Motor neuron (in vitro differentiated cells): ENCODE measurements around the gene PLD1. TPM values are rescaled to one million over a fixed set of nuclear protein-coding genes. Genes with fewer than 3 reads are reported as not detected.
"Not testable (repeated sequence)": the region's sequence is repeated elsewhere in the genome, so short reads cannot be mapped to it uniquely, and the experiment has no call there.

ENCODE experiments used
- ATAC-seq, 8 experiments: fragments of 200-7000 bp; cut with Tn5 transposase; replicated peaks in 6 of 8; 2 replicates each; pipeline ENCODE4 v1.8.0; 2021; ENCODE audit warnings: mild to moderate bottlenecking in 8 of 8, moderate library complexity in 8 of 8
- H3K27ac ChIP-seq, 2 donors: fragments of 250-450 bp; sonication (Bioruptor Pico); 2 replicates each; pipeline ENCODE4 v1.9.0; 2021; ENCODE audit warnings: antibody characterized with exemption in 2 of 2, mild to moderate bottlenecking in 2 of 2, moderate library complexity in 1 of 2
- H3K4me1 ChIP-seq, 2 donors: fragments of 250-450 bp; sonication (Bioruptor Pico); replicated peaks in 1 of 2; 2 replicates each; pipeline ENCODE4 v1.6.1; 2021; ENCODE audit warnings: antibody characterized with exemption in 2 of 2, mild to moderate bottlenecking in 2 of 2, moderate library complexity in 1 of 2
- H3K4me3 ChIP-seq, 5 donors: fragments of 250-450 bp; sonication (Bioruptor Pico); 2 replicates each; pipeline ENCODE4 v1.9.0; 2021; ENCODE audit warnings: antibody characterized with exemption in 5 of 5, mild to moderate bottlenecking in 5 of 5, moderate library complexity in 4 of 5
- whole genome bisulfite sequencing, 10 experiments: fragments of 450-650 bp; shearing (Covaris generic); methylation state at CpG; one replicate each; pipeline ENCODE4 v1.0.0; 2022; 5-methylcytosine and 5-hydroxymethylcytosine counted together
- in situ Hi-C, 9 experiments: fragments of 400-800 bp; cut with MboI; loops; one replicate each; pipeline ENCODE4 v1.15.0; 2021; ENCODE audit warnings: low sequenced_read_pairs in 9 of 9, low pct_unique_long_range_greater_than_20kb in 2 of 9; ENCODE audit not compliant: unreplicated experiment in 9 of 9
- total RNA-seq, 8 experiments: library from RNA; unstranded; fragments of 300-600 nt; gene quantifications; 2 replicates each; pipeline versions ENCODE4 v1.2.3 to v1.2.4, GENCODE V29; 2022

The PLD1 gene
- total RNA-seq, 8 experiments from 2014 or later, result 0.50 to 76.0 (median 13.7) TPM

DNA sequence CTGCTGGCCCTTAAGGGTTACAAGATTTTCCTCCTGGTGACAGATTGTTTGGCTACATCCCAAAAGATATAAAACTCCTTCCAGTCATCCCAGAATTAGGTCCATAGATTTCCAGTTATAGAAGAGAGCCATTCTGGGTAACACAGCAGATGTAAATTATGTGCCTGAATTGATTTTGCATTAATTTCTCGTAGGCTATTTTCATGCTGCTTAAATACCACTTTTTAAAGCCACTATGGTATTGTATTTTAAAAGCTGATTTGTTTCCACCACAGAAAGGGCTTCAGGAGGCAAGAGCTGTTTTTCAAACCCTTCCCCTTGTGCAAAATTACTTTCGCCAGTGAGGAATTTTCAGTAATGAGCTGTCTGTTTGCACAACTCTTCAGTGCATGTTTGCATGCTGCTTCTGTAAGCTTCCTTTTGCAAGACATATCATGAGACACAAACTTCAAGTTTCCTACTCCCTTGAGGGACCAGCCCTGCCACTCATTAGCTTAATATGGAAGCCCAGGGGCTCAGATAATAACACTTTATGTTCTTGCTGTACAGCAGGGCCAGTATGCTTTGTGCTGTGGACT is 244.7 kb downstream of the PLD1 start:
- in situ Hi-C loops, result loop anchor here in 7 of 9 experiments (10.0 to 25.0 kb wide), 3 partner anchors 378 to 603 kb away; no protein-coding TSS in a partner anchor
- WGBS, 10 experiments, result 40 to 86% (median 65%) methylated on average over 1 to 2 of the region's 2 CpGs; no CpG with 5 or more reads in 4 of the 10 experiments
- Histone ChIP-seq H3K4me1 (peaks cover 11 to 18% of the 10 kb centered on the region in 2 donors), H3K4me3 (no peak overlapping the region), H3K27ac (no peak overlapping the region)
- peak in 5 of 8 experiments; percentile 26 to 66 (median 62) for ATAC-seq

DNA sequence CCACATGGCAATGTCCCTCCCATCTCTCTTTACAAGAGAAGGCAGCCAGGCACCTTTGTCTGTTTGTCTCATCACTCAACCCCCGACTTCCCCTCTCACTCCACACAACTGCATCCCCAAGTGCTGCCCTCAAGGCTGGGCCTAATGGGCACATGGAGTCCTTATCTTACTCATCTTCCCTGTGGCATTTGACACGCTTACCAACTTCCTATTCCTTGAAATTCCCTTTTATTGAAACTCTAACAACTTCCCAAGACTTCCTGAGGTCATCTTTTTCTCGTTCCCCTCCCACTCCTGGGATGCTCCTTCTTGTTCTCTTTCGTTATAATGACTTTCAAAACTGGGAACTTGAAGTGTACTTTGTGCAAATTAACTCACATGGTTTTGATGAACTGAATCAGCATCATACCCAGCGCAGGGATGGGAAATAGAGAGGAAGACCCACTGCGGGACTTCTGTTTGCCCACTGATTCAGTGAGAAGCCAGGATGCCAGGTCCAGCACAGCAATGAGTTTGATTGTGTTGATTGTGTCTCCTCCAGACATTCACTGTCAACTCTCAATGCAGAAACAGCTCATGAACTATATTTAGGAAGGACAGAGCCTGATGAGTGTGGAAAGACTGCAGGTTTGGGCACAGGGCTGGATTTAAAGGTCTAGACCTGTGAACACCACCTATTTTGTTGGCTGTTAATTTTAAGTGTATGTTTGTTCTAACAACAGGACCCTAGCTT is 245.4 kb downstream of the PLD1 start:
- Histone ChIP-seq H3K4me3 (no peak overlapping the region), H3K4me1 (peaks cover 11 to 18% of the 10 kb centered on the region in 2 donors), H3K27ac (no peak overlapping the region)
- whole genome bisulfite sequencing, 10 experiments, result 0 to 100% (median 84%) methylated on average over 1 to 6 of the region's 6 CpGs
- in situ Hi-C loops, result loop anchor here in 7 of 9 experiments (10.0 to 25.0 kb wide), 3 partner anchors 378 to 603 kb away; no protein-coding TSS in a partner anchor
- ATAC-seq, result peak in 1 of 8 experiments; percentile 16

DNA sequence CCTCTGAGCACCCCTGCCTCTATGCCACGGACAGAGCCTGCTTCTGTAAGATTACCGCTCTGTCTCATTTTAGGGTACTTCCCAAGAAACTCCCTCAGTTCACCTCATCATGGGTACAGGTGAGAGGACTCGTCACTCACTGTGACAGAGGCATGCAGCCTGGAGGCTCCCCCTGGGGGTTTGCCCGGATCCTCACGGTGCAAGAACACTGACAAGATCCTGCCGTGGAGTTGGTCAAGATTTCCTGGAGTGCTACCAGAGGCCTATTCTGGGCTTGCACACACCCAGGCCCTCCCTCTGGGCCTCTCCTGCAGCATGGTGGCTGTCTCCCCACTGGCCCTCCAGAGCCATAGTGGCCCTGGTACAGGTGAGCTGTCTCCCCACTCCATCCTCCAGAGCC is 247.0 kb downstream of the PLD1 start:
- ATAC-seq, result no peak
- 80 to 100% (median 96%) methylated on average over 1 to 4 of the region's 6 CpGs; no CpG with 5 or more reads in 3 of the 10 experiments for WGBS, 10 experiments
- no peak overlapping the region for H3K27ac ChIP-seq
- no peak overlapping the region for H3K4me3 ChIP-seq
- H3K4me1 ChIP-seq, result peaks cover 10 to 11% of the 10 kb centered on the region in 2 donors
- in situ Hi-C loops, result loop anchor here in 7 of 9 experiments (10.0 to 25.0 kb wide), 3 partner anchors 376 to 601 kb away; no protein-coding TSS in a partner anchor

DNA sequence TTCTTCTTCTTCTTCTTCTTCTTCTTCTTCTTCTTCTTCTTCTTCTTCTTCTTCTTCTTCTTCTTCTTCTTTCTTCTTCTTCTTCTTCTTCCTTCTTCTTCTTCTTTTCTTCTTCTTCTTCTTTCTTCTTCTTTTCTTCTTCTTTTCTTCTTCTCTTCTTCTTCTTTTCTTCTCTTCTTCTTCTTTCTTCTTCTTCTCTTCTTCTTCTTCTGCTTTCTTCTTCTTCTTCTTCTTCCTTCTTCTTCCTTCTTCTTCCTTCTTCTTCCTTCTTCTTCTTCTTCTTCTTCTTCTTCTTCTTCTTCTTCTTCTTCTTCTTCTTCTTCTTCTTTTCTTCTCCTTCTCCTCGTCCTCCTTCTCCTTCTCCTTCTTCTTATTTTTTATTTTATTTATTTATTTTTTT is 247.8 kb downstream of the PLD1 start:
- in situ Hi-C loops, result loop anchor here in 7 of 9 experiments (10.0 to 25.0 kb wide), 3 partner anchors 375 to 600 kb away; no protein-coding TSS in a partner anchor
- 1 to 77% (median 56%) methylated on average over 1 of the region's 1 CpG; no CpG with 5 or more reads in 7 of the 10 experiments for WGBS, 10 experiments
- not testable (repeated sequence) for ATAC-seq, H3K27ac ChIP-seq, H3K4me3 ChIP-seq
- peaks cover 7 to 11% of the 10 kb centered on the region in 2 donors for H3K4me1 ChIP-seq

DNA sequence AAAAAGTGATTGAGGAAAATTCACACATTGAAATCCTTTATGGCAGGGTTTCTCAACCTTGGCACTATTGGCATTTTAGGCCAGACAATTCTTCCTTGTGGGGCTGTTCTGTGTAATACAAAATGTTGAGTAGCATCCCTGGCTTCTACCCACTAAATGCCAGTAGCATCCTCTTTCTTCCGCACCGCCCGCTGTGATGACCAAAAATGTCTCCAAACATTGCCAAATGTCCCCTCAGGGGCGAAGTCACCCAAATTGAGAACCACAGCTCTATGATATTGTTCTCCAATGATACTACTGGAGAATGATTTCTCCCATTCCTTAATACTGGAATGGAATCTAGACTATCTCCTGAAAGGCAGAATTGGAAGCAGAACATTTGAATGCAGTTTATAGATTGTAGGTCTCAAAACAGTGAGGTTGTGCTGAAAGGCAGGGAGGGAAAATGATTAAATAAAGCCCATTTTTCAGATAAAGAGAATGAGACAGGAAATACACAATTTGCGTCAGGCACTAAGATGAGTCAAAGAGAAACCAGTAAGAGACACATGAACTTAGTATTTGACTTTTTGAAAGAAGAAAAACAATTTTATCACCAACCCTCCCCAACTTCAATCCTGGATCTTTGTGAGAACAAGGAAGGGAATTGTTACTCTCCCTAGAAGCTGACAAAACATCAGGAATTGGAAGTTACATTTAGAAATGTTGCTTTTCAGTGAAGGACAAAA is 248.5 kb downstream of the PLD1 start:
- Histone ChIP-seq H3K4me3 (no peak overlapping the region), H3K4me1 (peaks cover 7 to 11% of the 10 kb centered on the region in 2 donors), H3K27ac (no peak overlapping the region)
- 67 to 100% (median 97%) methylated on average over 1 to 5 of the region's 5 CpGs; no CpG with 5 or more reads in 1 of the 10 experiments for WGBS, 10 experiments
- in situ Hi-C loops, result loop anchor here in 7 of 9 experiments (10.0 to 25.0 kb wide), 3 partner anchors 374 to 599 kb away; no protein-coding TSS in a partner anchor
- no peak for ATAC-seq

DNA sequence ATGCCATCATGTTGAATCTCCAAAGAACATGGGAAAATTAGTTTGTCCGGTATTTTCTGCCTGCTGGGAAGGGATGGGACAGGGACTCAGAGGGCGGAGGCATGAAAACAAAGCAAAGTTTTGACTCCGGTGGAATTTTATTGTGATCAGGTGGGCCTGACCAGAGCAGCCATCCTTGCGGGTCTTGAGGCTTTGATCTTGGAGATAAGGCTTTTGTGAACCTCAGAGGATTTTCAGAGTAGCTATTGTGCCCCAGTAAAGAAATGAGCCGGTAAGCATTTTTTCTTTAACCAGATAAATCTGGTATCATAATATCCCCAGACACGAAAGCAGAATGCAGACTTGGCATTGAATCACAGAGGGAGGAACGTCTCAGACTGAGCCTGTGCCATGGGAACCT is 250.7 kb downstream of the PLD1 start:
- ATAC-seq, result no peak
- no peak overlapping the region for H3K27ac ChIP-seq
- no peaks in the 10 kb centered on the region for H3K4me1 ChIP-seq
- WGBS, 10 experiments, result 7 to 100% (median 94%) methylated on average over 1 to 7 of the region's 7 CpGs; no CpG with 5 or more reads in 3 of the 10 experiments
- H3K4me3 ChIP-seq, result no peak overlapping the region
- in situ Hi-C loops, result loop anchor here in 7 of 9 experiments (25.0 kb wide), 2 partner anchors 372 to 597 kb away; no protein-coding TSS in a partner anchor

DNA sequence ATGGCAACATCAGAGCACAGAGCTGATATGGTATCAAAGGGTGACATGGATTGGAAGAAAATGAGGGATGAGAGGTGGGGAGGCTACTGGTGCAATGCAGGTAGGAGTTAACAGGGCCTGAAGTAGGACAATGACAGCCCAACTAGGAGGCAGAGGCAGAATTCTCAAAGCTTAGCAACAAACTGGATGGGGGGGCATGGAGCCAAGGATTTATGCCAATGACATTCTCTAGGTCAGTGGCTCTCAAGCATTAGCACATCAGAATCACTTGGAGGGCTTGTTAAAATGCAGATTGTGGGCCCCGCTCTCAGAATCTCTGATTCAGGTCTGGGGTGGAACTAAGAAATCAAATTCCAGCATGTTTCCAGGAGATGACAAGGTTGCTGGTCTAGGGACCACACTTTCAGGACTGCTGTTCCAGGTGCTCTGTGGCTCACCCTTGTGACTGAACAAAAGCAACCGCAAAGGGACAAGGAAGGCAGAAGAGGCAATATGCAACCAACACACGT is 252.0 kb downstream of the PLD1 start:
- ATAC-seq, result no peak
- in situ Hi-C loops, result loop anchor here in 7 of 9 experiments (25.0 kb wide), 2 partner anchors 371 to 596 kb away; no protein-coding TSS in a partner anchor
- H3K4me1 ChIP-seq, result no peaks in the 10 kb centered on the region
- H3K27ac ChIP-seq, result no peak overlapping the region
- 50 to 96% (median 81%) methylated on average over 2 to 3 of the region's 3 CpGs; no CpG with 5 or more reads in 4 of the 10 experiments for WGBS, 10 experiments
- no peak overlapping the region for H3K4me3 ChIP-seq

DNA sequence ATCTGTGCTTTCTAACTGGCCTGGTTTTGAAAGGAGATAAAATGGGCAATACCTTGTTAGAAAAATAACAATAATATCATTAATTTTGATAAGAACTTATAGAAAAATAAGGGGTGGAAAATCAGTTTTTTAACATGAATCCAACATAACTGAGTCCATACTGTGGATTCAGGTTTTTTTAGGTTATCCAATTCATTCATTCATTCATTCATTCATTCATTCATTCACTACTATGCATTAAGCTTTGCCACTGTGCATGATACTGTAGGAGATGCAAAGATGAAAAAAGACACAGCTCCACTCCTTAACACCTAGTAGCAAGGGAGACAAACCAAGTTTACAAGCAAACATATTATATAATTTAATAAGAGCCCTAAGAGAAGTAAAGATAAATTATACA is 253.1 kb downstream of the PLD1 start:
- Histone ChIP-seq H3K4me1 (no peaks in the 10 kb centered on the region), H3K27ac (no peak overlapping the region), H3K4me3 (no peak overlapping the region)
- in situ Hi-C loops, result loop anchor here in 7 of 9 experiments (25.0 kb wide), 2 partner anchors 370 to 595 kb away; no protein-coding TSS in a partner anchor
- ATAC-seq, result no peak

DNA sequence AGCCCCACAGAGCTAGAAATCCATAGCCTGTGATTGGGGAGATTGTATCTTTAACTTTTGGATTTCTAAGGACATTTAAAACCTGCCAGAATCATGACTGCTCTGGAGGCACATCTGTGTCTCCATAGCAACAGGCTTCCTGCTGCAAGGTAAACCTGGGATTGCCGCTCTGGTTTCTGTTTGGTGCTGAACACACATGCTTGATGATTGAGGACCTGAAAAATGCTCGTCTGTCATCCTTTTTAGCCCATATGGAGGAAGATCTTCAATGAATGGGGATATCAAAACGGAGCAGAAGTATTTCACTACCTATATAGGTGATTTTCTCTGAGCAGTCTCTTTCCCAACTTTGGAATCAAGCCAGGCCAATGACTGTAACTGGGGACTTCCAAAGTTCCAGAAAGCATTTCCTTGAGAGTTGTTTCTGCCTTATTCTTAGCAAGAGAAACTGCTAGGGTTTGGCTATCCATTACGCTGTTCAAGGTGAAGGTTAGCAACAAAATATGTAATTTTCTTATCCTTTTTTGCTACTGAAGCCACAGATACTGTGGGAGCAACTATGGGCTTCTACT is 253.6 kb downstream of the PLD1 start:
- ATAC-seq, result peak in 3 of 8 experiments; percentile 37 to 50 (median 40)
- Histone ChIP-seq H3K27ac (no peak overlapping the region), H3K4me1 (no peaks in the 10 kb centered on the region), H3K4me3 (no peak overlapping the region)
- in situ Hi-C loops, result loop anchor here in 7 of 9 experiments (25.0 kb wide), 2 partner anchors 369 to 594 kb away; no protein-coding TSS in a partner anchor
- WGBS, 10 experiments, result 25 to 83% (median 58%) methylated on average over 1 to 4 of the region's 4 CpGs; no CpG with 5 or more reads in 2 of the 10 experiments

DNA sequence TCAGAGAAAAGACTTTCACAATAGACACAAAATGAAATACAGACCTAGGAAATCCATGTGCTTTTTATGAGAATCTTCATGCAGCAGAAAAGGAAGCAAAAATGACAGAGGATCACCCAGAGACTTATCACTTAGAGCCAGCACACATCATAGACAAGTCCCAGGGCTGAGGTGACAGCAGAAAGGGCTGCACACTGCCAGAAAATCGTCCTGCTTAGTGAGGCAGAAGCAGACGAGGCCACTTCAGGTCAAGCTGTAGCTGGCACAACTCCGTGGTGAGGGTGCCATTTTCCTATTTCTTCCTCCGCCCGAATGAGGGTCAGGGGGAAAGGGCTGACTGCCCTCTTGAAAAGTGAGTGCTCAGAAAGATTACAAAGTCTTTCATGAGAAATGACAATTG is 254.1 kb downstream of the PLD1 start:
- 14 to 25% methylated on average over 2 to 5 of the region's 5 CpGs; no CpG with 5 or more reads in 8 of the 10 experiments for WGBS, 10 experiments
- in situ Hi-C loops, result loop anchor here in 7 of 9 experiments (25.0 kb wide), 2 partner anchors 369 to 594 kb away; no protein-coding TSS in a partner anchor
- Histone ChIP-seq H3K27ac (no peak overlapping the region), H3K4me3 (no peak overlapping the region), H3K4me1 (no peaks in the 10 kb centered on the region)
- peak in 2 of 8 experiments; percentile 12 to 32 for ATAC-seq

DNA sequence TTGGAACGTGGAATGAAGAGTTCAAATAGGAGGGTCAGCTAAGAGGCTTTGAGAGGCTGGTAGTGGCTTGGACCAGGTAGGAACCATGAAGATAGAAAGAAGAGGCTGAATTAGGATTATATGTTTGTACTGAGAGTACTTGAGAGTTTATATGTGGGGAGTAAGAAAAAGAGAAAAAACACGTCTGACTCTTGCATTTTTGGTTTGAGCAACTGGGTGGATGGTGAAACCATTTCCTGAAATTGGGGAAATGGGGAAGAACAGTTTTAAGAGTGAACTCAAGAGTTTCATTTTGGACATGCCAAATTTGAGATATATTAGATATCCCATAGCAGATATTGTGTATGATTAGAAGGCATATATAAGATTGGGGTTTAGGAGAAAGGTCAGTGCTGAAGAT is 257.2 kb downstream of the PLD1 start:
- in situ Hi-C loops, result loop anchor here in 7 of 9 experiments (25.0 kb wide), 2 partner anchors 366 to 591 kb away; no protein-coding TSS in a partner anchor
- H3K4me1 ChIP-seq, result no peaks in the 10 kb centered on the region
- no peak overlapping the region for H3K27ac ChIP-seq
- no peak for ATAC-seq
- no peak overlapping the region for H3K4me3 ChIP-seq
- 0 to 100% (median 80%) methylated on average over 1 to 2 of the region's 2 CpGs; no CpG with 5 or more reads in 1 of the 10 experiments for WGBS, 10 experiments

DNA sequence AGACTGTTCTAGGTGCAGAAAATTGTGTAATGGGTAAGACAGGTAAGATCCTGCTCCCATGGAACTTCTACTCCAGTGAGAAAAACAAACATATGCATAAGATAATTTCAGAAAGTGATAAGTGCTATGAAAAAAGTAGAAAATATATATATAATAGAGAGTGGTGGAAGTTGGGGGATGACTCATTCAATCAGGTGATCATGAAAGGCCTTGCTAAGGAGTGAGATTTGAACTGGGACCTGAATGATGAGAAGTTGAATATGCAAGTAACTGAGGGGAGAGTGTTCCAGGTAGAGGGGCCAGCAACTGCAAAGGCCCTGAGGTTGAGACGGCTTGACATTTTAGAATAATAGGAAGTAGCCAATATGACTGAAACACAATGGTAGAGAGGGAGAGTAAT is 257.8 kb downstream of the PLD1 start:
- WGBS, 10 experiments, result 38 to 100% (median 89%) methylated on average over 1 of the region's 1 CpG; no CpG with 5 or more reads in 1 of the 10 experiments
- no peak for ATAC-seq
- Histone ChIP-seq H3K4me3 (no peak overlapping the region), H3K4me1 (no peaks in the 10 kb centered on the region), H3K27ac (no peak overlapping the region)
- in situ Hi-C loops, result loop anchor here in 7 of 9 experiments (25.0 kb wide), 2 partner anchors 365 to 590 kb away; no protein-coding TSS in a partner anchor
